ENCODE results near the gene MICAL3.

MICAL3 gene

GRCh38 chr22:17861909-17862308 is 162.5 kb downstream of the MICAL3 start:
- DNase-seq, result no peak

GRCh38 chr22:17860220-17860965 is 164.0 kb downstream of the MICAL3 start:
- DNase-seq, result no peak

- no peak for DNase-seq
Measured at GRCh38 chr22:17858033-17858432, 166.3 kb downstream of the MICAL3 start.

- DNase-seq, result peak; percentile 39
Measured at GRCh38 chr22:17855572-17856290, 168.6 kb downstream of the MICAL3 start.

- no peak for DNase-seq
Measured at GRCh38 chr22:17853073-17853472, 171.3 kb downstream of the MICAL3 start.

GRCh38 chr22:17851759-17852158 is 172.6 kb downstream of the MICAL3 start:
- DNase-seq, result no peak

- peak; percentile 24 for DNase-seq
Measured at GRCh38 chr22:17847360-17848078, 176.8 kb downstream of the MICAL3 start.

- DNase-seq, result peak; percentile 13
Measured at GRCh38 chr22:17846326-17846992, 177.9 kb downstream of the MICAL3 start.

- DNase-seq, result no peak
Measured at GRCh38 chr22:17845790-17846189, 178.6 kb downstream of the MICAL3 start.

GRCh38 chr22:17845327-17845726 is 179.0 kb downstream of the MICAL3 start:
- no peak for DNase-seq

- DNase-seq, result no peak
Measured at GRCh38 chr22:17844150-17844549, 180.2 kb downstream of the MICAL3 start.

GRCh38 chr22:17842386-17842785 is 182.0 kb downstream of the MICAL3 start:
- DNase-seq, result no peak

GRCh38 chr22:17841836-17842235 is 182.5 kb downstream of the MICAL3 start:
- DNase-seq, result no peak

GRCh38 chr22:17838180-17838865 is 186.0 kb downstream of the MICAL3 start:
- no peak for DNase-seq

GRCh38 chr22:17836992-17837742 is 187.2 kb downstream of the MICAL3 start:
- no peak for DNase-seq

- no peak for DNase-seq
Measured at GRCh38 chr22:17835256-17835655, 189.1 kb downstream of the MICAL3 start.

GRCh38 chr22:17833489-17833888 is 190.9 kb downstream of the MICAL3 start:
- DNase-seq, result no peak

- no peak for DNase-seq
Measured at GRCh38 chr22:17832665-17833064, 191.7 kb downstream of the MICAL3 start.

GRCh38 chr22:17831501-17832251 is 192.7 kb downstream of the MICAL3 start:
- no peak for DNase-seq

GRCh38 chr22:17830043-17830961 is 194.1 kb downstream of the MICAL3 start:
- peak; percentile 89 for DNase-seq
